GM21360 (cell line): ENCODE data around the gene C11orf68.

ENCODE experiments used
- ATAC-seq: cut with Tn5 transposase; IDR thresholded peaks from one replicate; pipeline ENCODE4 v1.9.1; 2021; ENCODE audit warnings: mild to moderate bottlenecking, moderate library complexity; ENCODE audit not compliant: unreplicated experiment

The C11orf68 gene

GRCh38 chr11:65944767-65945166, 25.9 kb upstream of the C11orf68 start:
- ATAC-seq, result no peak

- ATAC-seq, result no peak
These were observed 25.3 kb upstream of the C11orf68 start for GRCh38 chr11:65944191-65944590.

- ATAC-seq, result no peak
These were observed 23.7 kb upstream of the C11orf68 start for GRCh38 chr11:65942531-65942930.

DNA sequence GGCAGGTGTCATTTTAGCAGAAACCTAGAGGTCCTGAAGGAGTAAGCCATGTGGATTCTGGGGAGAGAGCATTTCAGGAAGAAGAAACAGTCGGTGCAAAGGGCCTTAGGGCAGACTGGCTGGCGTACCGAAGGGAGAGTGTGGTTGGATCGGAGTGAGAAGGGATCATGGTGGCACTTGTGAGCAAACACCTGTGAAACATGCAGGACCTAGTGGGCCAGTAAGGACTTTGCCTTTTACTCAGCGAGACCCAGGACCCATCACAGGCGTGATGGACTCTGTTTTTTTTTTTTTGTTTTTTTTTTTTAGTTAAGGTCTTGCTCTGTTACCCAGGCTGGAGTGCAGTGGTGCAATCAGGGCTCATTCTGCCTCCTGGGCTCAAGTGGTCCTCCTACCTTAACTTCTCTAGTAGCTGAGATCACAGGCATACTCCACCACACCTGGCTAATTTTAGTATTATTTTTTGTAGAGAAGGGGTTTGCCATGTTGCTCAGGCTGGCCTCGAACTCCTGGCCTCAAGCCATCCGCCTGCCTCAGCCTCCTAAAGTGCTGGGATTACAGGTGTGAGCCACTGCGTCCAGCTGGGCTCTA, 23.0 kb upstream of the C11orf68 start:
- no peak for ATAC-seq

DNA sequence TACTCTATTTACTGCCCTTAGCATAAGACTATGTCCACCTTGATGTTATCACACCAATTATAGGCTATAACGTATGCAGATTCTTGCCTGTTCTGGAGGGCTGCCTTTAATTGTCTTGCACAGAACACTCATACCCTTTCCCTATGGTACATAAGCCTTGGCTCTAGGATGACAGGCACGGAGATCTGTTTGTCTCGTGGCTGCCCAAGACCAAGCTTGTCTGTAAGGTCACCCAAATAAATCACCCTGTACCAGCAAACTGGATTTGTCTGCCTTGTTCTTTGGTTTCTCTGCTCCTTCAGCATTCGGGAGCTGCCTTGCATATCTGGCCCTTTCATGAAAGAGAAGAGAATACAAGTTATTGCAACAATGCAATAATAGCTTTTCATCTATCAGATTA, 18.9 kb upstream of the C11orf68 start:
- ATAC-seq, result no peak

- no peak for ATAC-seq
These were observed 15.2 kb upstream of the C11orf68 start for GRCh38 chr11:65934014-65934413.

- ATAC-seq, result no peak
These were observed 13.7 kb upstream of the C11orf68 start for GRCh38 chr11:65932558-65932919.

DNA sequence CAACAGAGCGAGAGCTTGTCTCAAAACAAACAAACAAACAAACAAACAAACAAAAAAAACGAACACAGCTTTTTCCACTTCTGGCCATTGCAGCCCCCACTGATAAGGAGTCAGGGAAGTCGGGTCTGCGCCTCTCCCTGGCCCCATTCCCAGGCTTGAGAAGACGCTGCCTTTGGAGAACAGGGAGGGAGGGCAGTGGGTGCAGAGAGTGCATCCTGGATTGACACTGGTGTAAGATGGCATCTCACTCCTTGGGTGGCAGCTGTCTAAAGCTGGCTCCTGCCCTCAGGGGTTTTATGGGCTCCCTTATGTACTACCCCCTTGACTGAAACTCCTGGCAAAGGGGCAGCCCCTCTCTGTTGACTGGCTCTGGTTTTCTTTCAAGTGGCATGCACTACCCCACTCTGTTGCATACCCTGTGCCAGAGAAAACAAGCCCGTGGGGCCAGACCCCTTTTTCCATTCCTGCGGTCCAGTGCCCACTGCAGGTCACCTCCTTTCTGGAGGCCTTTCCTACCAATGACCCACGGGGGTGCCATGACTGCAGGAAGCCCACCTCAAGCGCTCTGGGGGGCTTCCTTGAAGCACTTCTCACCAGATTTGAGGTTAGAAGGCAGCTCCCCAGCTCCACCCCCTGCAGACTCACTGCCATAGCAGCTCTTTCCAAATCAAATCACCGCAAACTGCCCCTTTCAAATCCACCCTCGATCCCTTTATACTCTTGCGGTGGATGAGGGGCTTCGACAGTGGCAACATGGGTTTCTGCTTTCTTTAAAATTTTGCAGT, 13.1 kb upstream of the C11orf68 start:
- ATAC-seq, result no peak

DNA sequence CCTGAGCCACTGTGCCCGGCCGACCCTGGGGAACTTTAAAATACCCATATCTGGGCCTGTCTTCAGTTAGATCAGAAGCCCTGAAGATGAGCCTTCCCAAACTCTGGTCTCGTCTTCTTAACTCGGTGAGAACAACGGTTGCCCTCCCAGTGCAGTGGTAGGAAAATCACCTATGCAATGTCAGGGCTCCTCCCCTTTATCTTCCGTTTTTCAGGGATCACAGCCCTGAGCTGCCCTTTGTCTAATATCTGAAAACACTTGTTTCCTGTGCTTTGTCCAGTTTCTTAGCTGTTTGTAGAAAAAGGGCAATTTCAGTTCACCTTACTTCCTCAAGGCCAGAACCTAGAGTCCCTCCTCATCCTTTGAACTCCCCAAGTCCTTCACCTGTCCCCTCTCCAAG, 9.8 kb upstream of the C11orf68 start:
- ATAC-seq, result no peak

DNA sequence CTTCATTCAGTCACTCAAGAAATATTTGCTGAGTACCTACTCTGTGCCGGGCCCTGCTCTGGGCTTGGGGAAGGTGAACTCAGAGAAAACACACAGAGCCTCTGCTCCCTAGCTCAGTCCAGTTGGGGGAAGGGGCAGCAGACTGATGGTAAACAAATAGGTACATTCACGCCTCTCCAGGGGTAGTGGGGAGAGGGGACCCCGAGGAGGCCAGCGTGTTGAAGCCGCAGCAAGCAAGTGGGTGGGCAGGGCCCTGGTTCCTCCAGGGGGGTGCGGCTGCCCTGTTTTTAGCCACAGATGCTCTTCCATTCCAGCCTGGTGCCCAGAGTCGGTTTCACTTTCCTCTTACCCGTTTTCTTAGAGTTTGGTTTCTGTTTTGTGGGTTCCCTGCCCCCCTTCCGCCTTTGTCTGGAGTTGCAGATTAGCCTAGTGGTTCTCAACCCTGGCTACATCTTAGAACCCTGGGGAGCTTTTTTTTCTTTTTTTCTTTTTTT, 9.1 kb upstream of the C11orf68 start:
- ATAC-seq, result no peak

DNA sequence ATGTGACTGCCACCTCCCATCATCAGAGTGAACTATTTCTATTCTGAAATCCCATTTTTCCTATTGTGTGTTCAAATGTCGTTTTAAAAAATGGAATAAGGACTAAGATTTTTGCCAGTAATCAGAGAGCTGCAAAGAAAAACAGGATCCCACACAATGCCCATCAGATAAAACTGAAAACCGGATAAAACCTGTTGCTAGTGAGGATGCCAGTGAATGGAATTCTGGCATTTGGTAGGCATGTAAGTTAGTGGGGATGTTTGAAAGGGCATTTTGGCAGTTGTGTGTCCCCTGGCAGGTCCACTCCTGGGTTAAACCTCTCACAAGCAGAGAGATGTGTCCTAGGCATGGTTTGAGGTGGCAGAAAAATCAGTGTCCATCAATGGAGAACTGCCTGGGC, 6.5 kb upstream of the C11orf68 start:
- ATAC-seq, result no peak

DNA sequence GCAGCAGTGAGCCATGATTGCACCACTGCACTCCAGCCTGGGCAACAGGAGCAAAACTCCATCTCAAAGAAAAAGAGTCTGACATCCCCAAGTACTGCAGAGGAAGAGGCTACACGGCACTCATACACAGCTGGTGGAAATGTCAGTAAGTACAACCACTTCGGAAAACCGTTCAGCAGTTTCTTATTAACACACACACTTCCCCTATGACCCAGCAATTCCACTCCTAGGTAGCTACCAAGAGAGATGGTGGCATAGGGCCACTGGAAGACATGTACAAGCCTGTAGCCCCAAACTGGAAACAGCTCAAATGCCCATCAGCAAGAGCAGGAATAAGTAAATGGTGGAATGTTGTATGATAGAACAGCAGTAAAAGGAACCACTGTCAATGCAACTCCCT, 3.7 kb upstream of the C11orf68 start:
- ATAC-seq, result no peak

GRCh38 chr11:65921876-65922275, 3.0 kb upstream of the C11orf68 start:
- ATAC-seq, result no peak

- ATAC-seq, result no peak
These were observed 2.2 kb upstream of the C11orf68 start for GRCh38 chr11:65921033-65921555.

GRCh38 chr11:65920372-65920802, 1.5 kb upstream of the C11orf68 start:
- no peak for ATAC-seq

DNA sequence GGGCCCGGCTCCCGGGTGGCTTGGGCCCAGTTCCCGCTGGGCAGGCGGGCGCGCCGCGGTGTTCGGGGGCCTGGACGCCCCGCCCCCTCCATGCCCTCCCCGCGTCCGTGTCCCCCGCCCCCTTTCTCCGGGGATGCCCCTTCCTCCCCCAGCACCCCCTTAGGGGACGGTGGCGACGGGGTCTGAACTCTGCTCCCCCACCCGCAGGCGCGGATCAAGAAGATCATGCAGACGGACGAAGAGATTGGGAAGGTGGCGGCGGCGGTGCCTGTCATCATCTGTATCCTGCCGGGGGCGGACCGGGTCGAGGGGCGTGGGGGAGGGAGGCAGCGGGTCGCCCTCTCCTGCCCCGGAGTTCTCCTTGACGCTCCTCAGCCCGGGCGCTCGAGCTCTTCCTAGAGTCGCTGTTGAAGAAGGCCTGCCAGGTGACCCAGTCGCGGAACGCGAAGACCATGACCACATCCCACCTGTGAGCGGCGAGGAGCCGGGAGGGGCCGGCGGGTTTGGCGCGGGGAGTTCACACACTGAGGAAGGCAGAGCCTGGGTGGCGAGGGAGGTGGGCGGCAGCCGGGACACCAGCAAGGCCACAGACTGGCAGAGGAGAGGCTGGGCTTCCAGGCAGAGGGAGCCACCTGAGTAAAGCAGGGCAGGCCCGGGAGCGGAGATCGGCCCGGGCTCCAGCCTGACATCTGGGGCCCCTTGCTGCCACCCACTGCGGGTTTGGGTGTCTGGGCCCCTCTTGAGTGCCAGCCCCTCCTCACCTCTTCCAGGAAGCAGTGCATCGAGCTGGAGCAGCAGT, 910 bp upstream of the C11orf68 start:
- ATAC-seq, result peak; percentile 28

GRCh38 chr11:65919141-65919572, 295 bp upstream of the C11orf68 start, which contains the start of gene DRAP1:
Gene DRAP1, plus strand, starts transcription at chr11:65919426. Its CDS starts 76 bp downstream, at chr11:65919502.
- peak; percentile 80 for ATAC-seq

GRCh38 chr11:65917434-65918210, 1.2 kb downstream of the C11orf68 start:
- no peak for ATAC-seq

DNA sequence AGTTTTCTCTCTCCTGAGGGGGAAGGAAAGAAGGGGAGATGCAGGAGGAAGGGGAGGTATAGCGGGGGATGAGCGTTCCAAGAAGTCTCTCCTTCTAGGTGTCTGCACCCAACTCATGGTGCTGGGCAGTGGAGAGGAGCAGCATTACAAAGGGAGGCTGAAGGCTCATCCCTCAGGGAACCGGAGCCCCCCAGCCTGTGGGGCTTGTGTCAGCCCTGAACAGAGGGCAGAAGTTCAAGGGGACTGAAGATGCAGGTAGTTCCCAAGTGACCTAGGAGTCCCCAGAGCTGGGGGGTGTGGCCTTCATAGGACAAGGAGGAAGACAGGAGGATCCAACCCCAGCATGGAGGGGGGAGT, 1.8 kb downstream of the C11orf68 start:
- no peak for ATAC-seq

GRCh38 chr11:65916391-65916790, 2.5 kb downstream of the C11orf68 start:
- no peak for ATAC-seq

GRCh38 chr11:65915821-65916251, 3.0 kb downstream of the C11orf68 start:
- ATAC-seq, result no peak
